ENCODE results near the gene KCNIP2. TPM values are rescaled to one million over a fixed set of nuclear protein-coding genes. Genes with fewer than 3 reads are reported as not detected.
"Not testable (repeated sequence)": the region's sequence is repeated elsewhere in the genome, so short reads cannot be mapped to it uniquely, and the experiment has no call there.

The KCNIP2 gene
- total RNA-seq, 1 experiment from 2014 or later: 1.6 TPM

DNA sequence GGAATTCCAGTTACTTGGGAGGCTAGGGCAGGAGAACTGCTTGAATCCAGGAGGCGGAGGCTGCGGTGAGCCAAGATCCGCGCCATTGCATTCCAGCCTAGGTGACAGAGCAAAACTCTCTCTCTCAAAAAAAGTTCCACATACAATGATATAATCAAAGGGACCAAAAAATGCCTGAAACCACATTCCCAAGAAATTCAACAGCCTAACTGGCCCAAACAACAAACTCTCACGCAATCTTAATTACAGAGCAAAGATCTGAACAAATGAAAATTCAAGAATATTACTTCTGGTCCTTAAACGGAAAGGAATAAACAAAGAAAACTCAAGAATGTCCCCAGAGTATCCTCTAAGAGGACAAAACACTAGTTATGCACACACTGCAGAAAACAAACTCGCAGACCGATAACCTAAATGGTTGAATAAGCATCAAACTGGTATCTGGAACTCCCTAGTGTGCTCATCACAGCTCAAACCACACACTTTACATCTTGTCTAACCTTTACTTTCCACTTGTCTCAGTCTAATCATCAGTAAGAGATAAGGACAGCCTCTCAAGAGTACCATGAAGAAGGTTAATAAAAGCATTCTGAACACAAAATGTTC, 29.0 kb downstream of the KCNIP2 start:
- DNase-seq (ENCODE audit: low read depth, low spot score): no peak
- in situ Hi-C loops (cut with HindIII; ENCODE audit: low pct_unique_long_range_greater_than_20kb, low sequenced_read_pairs): no loop called here

DNA sequence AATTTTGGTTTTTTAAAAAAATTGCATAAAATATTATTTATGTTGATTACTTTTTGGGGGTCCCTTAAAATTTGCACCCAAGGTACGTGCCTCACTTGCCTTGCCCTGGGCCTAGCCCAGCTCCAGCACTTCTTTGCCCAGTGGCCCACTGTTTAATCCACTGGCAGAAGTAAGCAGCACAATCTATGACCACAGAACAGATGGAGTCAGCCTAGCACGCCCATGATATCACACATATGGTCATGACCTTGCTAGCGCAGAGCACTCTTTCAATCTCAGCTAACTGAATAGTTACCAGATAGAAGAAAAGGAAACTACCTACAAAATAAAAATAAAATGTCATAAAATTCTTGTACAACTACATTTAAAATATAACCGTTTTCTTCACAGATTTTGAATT, 31.0 kb downstream of the KCNIP2 start:
- in situ Hi-C loops (cut with HindIII; ENCODE audit: low pct_unique_long_range_greater_than_20kb, low sequenced_read_pairs): no loop called here
- DNase-seq (ENCODE audit: low read depth, low spot score): no peak

DNA sequence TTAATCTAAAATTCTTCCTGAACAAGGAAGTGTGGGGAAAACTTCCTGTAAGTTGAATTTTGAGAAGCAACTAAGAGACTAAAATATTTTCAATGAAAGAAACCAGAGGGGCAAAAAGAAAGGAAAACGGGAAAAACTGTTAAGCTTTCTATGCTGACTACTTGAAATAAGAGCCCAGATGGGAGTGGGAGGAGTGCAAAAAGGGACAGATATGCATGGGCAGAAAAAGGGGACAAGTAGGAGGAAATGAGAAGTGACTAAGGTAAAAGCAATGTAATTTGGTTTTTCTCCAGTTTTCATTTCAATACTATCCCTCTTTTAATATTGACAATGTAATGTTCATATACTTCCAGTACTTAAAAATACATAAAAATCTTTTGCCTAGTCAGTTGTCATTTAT, 36.4 kb downstream of the KCNIP2 start:
- no peak for DNase-seq (ENCODE audit: low read depth, low spot score)
- in situ Hi-C loops (cut with HindIII; ENCODE audit: low pct_unique_long_range_greater_than_20kb, low sequenced_read_pairs): no loop called here

DNA sequence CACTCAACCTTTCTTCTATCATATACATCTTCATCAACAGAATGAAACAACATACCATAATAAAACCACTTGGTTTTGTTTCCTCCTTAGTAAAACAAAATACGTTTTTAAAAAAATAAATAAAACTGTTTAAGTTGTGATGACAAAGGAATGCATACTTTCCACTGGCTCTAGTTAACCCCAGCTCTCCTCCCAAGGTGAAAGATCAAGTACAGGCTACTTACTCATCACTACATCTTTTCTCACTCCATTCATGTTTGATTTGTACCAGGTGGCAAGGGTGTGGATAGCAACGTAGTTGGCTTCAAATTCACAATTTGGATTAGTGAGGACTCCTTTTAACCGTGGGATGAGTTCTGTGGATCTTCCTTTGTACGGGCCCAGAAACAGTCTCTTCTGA, 40.1 kb downstream of the KCNIP2 start:
- in situ Hi-C loops (cut with HindIII; ENCODE audit: low pct_unique_long_range_greater_than_20kb, low sequenced_read_pairs): no loop called here
- DNase-seq (ENCODE audit: low read depth, low spot score): no peak

DNA sequence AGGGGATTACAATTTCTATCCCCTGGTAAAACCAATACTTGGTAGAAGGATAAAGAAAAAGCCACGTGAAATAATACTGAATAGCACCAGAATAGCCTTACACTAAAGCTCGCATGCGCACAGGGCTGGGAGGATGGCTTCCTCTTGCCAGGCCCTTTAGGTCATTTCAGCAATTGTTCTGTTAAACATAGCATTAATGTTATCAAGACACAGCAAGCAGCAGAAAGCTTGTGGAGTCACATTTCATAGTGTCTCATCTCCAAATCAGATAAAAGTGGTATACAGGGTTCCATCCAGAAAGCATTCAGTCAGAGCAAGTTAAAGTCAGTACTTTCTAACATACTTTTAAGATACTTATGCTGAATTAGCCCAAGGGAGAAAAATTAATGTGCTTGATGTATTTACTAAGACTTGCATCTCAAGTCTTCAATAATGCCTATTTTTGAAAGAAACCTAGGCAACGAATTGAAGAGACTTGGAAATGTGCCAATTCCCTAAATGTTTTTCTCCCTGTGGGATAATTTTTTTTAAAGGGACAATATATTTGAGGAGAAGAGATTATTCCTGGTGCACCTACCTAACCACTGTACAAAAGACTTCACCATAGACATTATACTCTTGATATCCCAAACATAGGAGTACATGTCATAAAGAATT, 46.1 kb downstream of the KCNIP2 start:
- no peak for DNase-seq (ENCODE audit: low read depth, low spot score)
- in situ Hi-C loops (cut with HindIII; ENCODE audit: low pct_unique_long_range_greater_than_20kb, low sequenced_read_pairs): no loop called here

DNA sequence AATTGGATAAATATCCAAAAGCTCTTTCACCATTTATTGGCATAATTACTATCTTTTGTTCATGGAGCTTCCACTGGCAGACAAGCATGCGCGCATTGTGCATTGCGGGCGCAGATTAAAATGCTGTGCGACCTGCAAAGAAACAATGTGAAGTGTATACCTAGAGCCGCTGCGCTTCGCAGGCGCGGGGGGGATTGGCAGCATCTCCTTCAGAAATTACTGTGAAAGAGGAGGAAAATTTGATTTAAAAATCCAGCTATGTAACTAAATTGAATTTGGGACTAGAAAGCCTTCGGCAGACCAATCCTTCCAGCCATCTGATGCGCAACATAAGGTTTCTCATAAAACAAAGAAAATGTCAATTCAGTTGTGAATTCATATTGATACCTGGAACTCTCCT, 50.1 kb downstream of the KCNIP2 start:
- in situ Hi-C loops (cut with HindIII; ENCODE audit: low pct_unique_long_range_greater_than_20kb, low sequenced_read_pairs): no loop called here
- no peak for DNase-seq (ENCODE audit: low read depth, low spot score)

DNA sequence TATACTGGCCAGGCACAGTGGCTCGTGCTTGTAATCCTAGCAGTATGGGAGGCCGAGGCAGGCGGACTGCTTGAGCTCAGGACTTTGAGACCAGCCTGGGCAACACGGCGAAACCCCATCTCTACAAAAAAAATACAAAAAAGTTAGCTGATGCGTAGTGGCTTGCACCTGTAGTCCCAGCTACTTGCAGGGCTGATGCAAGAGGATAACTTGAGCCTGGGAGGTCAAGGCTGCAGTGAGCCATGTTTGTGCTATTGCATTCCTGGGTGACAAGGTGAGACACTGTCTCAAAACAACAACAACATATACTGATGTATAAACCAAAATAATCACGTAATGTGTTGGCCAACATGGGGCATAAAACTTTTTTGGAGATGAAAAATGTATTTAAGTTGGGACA, 53.9 kb downstream of the KCNIP2 start:
- DNase-seq (ENCODE audit: low read depth, low spot score): no peak
- in situ Hi-C loops (cut with HindIII; ENCODE audit: low pct_unique_long_range_greater_than_20kb, low sequenced_read_pairs): no loop called here

DNA sequence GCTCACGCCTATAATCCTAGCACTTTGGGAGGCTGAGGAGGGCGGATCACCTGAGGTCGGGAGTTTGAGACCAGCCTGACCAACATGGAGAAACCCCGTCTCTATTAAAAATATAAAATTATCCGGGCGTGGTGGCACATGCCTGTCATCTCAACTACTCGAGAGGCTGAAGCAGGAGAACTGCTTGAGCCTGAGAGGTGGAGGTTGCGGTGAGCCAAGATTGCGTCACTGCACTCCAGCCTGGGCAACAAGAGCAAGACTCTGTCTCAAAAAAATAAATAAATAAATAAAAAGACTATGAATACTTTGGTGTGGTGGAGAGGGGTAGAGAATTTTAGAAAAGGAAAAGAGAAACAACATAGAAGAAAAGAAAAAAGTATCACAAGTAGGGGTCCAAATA, 54.4 kb downstream of the KCNIP2 start:
- in situ Hi-C loops (cut with HindIII; ENCODE audit: low pct_unique_long_range_greater_than_20kb, low sequenced_read_pairs): not testable (repeated sequence)

DNA sequence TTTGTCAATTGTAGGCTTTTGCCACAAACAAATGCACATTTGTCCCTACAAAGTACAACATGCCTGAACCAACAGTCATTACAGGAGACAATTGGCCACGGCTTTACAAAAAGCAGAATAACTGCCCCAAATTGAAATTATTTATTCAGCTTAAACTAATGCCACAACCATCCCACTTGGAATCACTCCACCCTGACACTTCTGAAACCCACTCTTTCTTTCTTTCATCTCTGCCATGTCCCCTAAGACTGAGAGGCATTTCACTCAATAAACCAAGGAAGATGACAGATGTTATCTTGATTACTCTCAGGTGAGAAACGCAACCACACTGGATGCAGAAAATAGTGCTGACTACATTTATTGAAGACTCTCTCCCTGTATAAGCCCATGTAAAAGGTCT, 57.8 kb downstream of the KCNIP2 start:
- in situ Hi-C loops (cut with HindIII; ENCODE audit: low pct_unique_long_range_greater_than_20kb, low sequenced_read_pairs): no loop called here
- DNase-seq (ENCODE audit: low read depth, low spot score): no peak

More for the DNA sequence above, 54.4 kb downstream of the KCNIP2 start:
- not testable (repeated sequence) for DNase-seq (ENCODE audit: low read depth, low spot score)

DNA sequence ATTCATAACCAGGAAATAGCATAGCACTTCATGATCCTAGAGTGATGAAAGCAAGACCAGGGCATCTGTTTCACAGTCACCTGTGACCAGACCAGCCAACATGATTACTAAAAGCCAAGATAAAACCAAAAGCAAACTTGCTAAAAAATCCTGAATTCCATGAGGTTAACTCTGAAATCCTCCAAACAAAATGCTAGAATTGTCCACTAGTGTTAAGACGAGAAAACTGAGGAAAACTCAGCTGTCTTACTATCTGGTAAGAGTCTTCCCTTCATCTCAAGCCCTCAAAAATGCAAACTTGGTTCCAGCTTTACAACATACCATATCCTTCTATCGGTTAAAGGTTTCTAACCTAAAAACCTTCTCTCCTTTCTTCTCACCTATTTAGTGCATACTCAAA, 59.0 kb downstream of the KCNIP2 start:
- no peak for DNase-seq (ENCODE audit: low read depth, low spot score)
- in situ Hi-C loops (cut with HindIII; ENCODE audit: low pct_unique_long_range_greater_than_20kb, low sequenced_read_pairs): no loop called here

DNA sequence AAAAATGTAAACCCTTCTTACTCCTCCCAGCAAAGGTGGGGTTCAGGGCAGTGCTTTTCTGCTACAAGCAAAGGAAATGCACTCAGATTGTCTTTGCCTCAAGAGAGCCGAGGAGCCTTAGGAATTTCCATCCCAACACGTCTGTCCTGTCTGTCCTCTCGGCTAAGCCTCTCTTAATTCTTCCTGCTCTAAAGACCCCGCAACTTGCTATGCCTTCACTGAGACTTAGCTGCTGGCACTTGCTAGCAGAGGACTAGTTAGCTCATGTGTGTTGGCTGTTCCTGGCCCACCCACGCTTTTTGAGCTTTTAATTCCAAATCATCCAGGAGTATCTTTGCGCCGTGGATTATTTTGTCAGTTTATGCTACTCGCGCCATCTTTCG, 59.9 kb downstream of the KCNIP2 start:
- in situ Hi-C loops (cut with HindIII; ENCODE audit: low pct_unique_long_range_greater_than_20kb, low sequenced_read_pairs): no loop called here
- DNase-seq (ENCODE audit: low read depth, low spot score): no peak

DNA sequence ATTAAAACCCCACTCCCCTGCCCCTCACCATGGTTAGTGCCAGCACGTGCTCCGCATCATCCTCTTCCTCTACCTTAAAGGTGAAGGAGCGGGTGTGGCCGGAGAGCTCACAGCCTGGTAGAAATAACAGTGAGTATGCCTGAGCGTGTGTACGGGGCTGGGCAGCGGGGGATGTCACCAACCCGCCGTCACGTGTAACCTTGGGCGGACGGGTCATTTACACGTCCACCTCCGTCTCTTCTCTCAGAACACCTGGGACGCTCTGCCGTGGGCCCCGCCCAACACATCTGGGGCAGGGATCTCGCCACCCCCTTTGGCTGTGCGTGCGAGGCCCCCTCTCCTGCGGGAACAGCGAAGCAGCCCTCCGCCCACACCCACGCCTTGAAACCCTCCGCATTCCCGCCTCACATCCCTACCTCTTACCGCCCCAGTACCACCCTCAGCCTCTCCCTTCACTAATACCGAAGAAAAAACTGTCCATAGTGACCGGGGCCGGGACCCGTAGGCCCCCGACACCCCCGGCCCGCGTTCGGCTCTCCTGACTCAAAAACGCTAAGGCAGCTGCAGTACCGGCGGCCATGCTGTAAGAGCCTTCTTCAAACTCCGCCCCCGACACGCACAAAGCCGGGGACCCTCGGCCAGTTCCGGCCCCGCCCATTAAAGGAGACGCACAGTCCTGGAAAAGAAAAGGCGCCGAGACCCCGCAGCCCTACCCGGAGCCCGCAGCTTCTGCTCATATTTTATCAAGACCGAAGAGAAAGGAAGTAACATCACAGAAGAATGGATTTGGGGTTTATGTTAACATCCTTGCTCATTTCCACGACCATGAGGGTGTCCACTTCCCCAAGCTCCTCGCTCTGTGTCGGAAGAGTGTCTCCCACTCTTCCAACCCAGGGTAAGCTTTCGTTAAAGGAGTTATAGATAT, 60.5 kb downstream of the KCNIP2 start, which contains the start of gene NPM3:
Gene NPM3 (minus strand): TSS at position 636 of the 925 bp plus-strand sequence. CDS start 56 bp downstream, at position 580.
- DNase-seq (ENCODE audit: low read depth, low spot score): peak; percentile 76
- in situ Hi-C loops (cut with HindIII; ENCODE audit: low pct_unique_long_range_greater_than_20kb, low sequenced_read_pairs): no loop called here

DNA sequence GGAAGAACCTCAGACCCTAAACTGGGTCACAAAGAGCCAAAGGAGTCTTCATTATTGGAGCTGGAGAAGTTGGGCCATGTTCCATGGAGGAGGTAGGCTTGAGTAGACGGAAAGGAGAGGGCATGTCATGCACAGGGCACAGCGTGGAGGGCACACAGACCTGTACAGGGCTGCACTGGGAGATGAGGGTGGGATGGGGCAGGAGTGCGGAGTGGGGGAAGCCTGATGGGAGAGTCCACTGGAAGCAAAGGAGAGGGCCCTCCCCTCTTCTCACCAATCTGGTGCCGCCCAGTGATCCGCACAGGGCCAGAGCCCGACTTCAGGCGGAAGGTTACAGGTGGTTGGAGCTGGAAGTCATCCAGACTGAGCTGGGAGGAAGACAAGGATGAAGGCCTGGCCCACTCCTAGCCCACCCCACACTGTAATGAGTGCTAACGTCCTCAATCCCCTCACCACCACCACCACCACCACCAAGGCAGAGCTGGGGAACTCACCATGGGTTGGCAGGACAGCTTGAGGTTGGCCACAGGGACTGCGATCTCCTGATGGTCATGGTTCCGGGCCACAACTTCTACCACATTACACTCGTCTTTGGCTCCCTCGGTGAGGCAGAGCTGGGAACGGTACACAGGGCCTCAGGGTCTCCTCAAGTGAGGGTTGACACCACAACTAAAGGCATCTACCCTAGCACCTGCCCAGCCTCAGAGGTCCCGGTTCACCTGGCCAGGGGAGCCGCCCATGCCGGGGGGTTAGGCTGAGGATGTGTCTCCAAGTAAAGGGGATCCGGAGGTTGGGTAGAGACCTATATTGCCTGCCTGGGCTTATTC, 61.4 kb downstream of the KCNIP2 start:
- in situ Hi-C loops (cut with HindIII; ENCODE audit: low pct_unique_long_range_greater_than_20kb, low sequenced_read_pairs): no loop called here
- DNase-seq (ENCODE audit: low read depth, low spot score): no peak

DNA sequence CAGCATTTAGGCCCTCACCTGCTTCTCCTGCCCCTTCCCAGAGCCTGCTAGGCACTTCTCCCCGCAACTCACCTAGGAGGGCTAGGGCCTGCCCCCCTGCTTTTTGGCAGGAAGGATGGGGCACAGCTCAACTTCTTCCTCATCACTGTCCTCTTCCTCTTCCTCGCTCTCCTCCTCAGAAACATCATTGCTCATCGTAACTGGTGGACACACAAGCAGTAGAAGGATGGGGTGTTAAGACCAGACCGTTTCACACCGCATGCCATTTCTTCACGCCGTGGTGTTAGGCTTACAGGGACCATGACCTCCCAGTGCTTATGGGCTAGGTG, 62.0 kb downstream of the KCNIP2 start:
- in situ Hi-C loops (cut with HindIII; ENCODE audit: low pct_unique_long_range_greater_than_20kb, low sequenced_read_pairs): no loop called here
- DNase-seq (ENCODE audit: low read depth, low spot score): no peak

DNA sequence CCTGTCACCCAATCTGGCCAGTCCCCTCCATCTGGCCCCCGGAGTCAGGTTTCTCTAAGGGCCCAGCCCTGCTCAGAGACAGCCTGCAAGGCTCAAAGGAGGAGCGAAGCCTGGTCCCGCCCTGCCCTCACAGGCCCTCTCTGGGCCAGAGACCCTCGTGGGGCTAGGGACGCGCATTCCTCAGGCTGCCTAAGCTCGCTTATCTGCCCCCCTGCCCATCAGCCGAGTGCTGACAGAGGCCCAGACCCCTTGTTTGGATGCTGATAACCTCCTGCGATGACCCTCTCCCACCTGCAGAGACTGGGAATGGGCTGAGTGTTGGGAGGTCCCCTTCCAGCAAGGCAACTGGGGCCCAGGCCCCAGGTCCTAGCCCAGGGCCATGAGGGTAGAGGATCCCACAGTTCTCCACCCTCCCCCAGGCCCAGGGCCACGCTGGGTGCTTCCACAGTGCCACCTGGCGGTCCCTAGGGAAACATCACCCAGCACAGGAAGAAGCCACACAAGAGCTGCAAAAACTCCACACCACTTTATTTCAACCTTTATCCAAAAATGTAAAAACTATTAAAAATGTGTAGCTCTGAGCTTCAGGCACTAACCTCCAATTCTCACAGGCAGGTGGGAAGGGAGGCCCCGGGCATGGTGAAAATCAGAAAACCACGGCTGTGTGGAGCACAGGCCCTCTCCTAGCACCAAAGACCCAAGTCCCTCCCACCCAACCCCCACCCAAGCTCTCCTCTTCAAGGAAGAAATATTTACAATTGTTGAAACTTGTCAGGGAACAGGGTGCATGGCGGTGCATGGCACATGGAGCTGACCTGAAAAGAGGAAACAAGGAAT, 62.6 kb downstream of the KCNIP2 start:
- peak; percentile 66 for DNase-seq (ENCODE audit: low read depth, low spot score)
- in situ Hi-C loops (cut with HindIII; ENCODE audit: low pct_unique_long_range_greater_than_20kb, low sequenced_read_pairs): no loop called here

DNA sequence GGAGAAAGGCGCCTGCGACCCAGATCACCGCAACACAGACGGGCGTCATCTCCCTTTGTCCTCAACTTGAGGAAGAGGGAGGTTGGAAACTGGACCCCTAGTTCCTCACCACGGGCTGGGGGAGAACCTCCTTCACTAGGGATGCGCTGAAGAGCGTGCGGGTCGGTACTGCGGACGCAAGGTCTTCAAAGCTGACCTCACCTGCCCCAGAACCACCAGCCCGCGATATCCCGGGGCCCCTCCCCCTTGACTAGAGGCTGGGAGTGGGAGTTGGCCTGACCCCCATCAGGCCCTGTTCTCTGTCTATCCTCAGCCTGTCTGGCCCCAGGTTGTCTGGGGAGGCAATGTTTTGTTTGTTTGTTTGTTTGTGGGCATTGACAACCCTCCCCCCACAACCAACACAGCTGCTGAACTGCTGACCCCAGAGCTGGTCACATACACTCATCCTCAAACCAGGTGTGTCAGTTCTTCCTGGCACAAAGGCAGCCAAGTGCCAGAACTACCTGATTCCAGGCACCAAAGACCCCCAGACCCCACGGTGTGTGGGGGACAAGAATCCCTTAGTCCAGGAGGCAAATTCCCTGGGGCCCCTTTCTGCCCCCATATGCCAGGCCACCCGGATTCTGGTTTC, 63.3 kb downstream of the KCNIP2 start:
- in situ Hi-C loops (cut with HindIII; ENCODE audit: low pct_unique_long_range_greater_than_20kb, low sequenced_read_pairs): no loop called here
- no peak for DNase-seq (ENCODE audit: low read depth, low spot score)
